Activated CD4-positive, alpha-beta T cell treated with anti-CD3 and anti-CD28 coated beads, Interleukin-2, amount 50 U/mL, for 4 hours (primary cell): ENCODE results near the gene ADARB2.

Experiments used
- DNase-seq, 2 experiments: peaks; one replicate each; pipeline ENCODE4 v3.0.0-alpha.2; 2020

ADARB2 gene

DNA sequence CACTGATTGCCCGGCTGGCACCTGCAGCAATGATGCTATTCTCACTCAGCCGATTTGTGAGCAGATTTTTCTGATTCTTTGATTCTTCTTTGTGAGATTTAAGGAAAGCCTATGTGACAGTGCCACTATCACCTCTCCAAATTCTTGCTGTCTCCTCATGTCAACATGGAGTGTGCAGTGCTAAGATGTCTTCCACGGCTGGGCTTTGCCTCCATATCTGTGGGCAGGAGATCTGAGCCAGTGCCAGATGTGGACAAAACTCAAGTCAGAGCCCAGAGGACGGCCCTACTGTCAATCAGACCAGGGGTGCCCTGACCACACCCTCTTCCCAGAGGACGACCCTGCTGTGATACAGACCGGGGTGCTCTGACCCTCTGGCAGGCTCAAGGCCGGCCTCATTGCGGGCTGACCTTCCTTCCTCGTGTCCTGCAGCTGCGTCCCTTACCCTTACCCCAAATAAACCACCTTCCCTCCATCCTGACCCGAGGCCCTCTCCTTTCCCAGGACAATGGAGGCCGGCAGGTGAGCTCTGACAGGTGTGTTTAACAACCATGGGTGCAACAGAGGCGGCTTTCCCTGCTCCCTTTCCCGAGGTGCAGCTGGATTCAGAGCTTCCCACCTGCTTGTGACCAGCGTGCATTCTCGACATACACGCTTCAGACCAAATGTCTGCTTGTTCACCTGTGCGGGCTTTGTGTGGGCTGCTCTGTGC lies 221.4 kb downstream of the ADARB2 start:
- no peak for DNase-seq

DNA sequence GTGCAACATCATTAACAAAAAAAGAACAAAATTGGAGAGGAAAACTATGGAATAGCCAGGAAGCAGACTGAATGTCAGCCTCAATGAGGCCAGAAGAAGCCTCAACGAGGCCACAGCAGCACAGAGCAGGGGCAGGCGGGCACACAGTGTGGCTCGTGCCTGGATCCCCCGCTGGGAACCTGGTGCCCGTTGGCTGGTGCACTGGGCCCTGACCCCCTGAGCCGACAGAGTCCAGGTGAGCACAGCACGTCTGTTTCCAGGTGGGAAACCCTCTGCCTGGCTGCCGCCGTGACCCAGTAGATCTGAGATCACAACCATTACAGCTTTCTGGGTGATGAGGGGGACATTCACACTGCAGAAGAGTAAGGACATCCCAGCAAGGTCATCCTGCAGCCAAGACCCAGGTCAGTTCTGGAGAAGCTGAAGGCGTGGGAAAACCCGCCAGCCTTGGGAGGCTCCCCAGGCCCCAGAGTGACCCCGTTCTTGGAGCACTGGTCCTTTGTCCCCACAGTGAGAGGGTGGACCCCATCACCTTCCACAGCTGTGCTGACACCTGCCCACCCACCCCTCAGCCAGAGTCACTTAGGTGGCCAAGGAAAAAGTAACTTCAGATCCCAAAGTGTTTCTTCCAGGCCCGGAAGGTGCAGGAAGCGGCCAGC lies 222.1 kb downstream of the ADARB2 start:
- DNase-seq, result no peak

DNA sequence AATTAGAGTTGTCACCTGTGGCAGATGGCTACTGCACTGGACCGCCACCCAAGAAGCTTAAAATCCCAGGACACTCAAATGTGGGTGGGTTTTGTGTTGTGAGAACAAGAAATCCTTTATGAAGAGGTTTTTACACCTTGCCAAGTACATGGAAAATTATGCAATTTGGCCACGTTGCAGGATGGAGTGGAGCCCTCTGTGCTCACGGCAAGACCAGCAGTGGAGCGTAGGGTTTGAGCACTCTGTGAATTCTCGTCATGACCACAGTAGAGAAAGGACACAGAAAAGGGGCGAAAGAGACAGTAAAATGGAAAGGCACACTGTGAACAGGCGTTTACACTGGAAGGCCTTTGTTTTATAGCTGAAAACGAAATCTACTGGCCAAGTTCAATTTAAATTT lies 222.6 kb downstream of the ADARB2 start:
- no peak for DNase-seq

DNA sequence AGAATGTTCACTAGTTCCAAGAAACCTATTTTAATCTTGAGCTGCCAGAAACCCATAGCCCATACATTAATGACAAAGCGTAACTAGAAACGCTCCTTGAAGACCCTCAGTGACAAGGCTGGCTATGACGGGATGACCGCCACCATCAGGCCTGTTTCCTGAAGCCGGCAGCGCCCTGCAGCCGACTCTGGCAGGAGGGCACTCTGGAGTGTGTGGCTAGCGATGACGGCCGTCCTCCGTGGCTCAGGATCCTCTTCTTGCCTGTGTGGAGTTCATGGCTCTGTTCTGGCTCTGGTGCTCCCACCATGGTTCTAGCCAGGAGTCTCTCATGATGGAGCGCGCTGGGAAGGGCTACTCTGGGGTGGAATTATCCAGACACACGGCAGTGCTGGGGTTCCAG lies 224.1 kb downstream of the ADARB2 start:
- no peak for DNase-seq

DNA sequence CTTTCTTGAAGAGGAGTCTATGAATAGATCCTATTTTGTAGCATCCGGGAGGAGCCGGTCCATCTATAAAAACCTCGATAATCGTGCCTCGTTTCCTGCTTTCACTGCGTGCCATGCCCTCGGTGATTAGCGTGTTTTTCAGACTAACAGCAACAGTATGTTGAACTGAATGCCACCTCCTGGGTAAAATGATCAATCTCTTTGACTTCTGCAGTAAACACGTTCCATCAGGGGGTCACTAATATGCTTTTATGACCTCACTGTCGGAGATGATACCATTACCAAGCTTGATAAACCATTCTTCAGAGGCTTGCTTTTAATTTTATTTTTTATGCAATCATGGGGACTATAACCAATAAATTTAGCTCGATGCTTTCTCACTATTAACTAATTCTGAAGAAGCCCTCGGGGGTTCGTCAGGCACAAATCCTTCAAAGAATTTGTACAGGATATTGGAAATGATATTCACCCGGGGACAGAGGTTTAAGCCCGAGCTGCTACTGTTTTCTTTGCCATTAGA lies 228.3 kb downstream of the ADARB2 start:
- DNase-seq, result no peak

DNA sequence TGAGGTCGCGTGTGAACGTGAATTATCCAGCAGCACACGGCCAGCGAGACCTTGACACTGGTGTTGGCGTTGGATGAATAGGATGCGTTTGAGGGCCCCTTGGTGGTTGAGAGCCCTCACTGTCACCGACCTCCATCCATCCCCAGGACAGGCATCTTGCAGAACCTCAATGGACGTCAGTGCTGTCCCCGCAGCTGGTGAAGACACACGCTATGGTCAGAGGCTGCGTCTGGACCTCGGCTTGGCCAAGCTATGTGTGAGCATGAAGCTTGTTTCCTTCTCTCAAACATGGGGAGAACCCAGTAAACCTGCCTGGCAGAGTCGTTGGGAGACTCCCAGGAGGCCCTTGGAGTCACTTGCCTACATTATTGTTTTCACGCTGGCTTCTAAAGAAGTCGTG lies 229.2 kb downstream of the ADARB2 start:
- no peak for DNase-seq

DNA sequence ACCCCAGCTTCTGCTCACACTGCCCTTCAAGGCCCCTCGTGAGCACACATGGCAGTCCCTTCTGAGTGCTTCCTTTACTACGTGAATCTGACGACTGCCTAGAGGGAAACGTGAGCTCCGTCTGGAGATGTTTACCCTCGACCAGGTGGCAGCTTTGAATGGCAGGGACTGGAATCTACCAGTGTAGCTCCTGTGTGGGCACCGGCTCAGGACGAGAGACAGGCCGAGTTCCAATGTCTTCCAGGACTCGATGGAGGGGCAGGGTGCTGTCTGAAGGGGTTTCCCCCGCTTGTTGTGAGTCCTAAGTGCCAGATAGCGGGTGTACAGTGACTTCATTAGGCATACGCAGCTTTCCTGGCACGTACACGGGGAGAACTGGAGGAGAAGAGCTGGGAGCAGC lies 229.9 kb downstream of the ADARB2 start:
- no peak for DNase-seq

DNA sequence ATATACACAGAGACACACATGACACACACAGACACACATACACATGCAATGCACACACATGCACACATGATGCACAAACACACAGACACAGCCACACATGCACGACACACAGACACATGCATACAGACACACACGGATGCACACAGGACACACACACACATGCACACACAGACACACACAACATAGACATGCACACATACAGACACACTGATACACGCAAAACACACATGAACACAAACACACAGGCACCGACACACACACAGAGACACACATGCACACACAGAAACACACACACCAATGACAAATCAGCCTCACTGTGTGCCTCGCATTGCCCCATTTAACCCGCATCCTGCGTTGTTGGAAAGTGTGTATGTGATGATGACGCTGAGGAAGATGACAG lies 232.4 kb downstream of the ADARB2 start:
- no peak for DNase-seq

DNA sequence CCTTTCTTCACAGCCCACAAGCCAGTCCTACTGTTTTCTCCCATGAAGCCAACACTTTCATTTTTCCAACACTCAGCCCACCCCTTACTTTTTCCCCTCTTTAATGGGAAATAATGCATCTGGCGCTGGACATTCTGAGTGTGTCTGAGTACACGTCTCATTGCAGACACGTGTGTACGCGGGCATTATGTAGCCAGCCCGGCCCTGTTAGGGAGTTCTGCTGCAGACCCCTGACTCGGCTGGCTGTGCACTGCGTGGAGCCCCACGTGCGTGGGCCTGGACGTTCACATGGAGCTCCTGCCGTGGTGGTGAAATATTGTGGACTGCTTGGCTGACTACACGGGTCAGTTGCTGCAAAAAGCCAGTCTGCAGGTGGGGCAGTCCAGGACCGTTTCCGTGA lies 233.0 kb downstream of the ADARB2 start:
- no peak for DNase-seq

DNA sequence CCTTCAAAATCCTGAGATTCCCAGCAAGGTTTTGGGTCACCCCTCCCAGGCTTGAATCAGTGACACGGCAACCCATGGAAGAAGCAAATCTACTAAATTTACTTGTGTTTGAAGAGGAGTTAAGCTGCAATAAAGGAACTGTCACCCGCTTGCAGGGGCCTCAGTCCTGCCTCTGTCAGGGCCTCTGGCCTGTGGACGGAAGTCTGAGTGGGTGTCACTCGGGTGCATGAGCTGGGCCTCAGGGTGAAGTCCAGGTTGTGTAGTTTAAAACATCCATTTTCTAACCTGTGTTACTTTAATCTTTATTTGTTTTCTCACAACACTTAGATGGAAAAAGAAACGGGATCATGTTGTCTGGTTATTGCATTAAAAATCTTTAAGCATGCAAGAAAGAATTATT lies 234.9 kb downstream of the ADARB2 start:
- no peak for DNase-seq

DNA sequence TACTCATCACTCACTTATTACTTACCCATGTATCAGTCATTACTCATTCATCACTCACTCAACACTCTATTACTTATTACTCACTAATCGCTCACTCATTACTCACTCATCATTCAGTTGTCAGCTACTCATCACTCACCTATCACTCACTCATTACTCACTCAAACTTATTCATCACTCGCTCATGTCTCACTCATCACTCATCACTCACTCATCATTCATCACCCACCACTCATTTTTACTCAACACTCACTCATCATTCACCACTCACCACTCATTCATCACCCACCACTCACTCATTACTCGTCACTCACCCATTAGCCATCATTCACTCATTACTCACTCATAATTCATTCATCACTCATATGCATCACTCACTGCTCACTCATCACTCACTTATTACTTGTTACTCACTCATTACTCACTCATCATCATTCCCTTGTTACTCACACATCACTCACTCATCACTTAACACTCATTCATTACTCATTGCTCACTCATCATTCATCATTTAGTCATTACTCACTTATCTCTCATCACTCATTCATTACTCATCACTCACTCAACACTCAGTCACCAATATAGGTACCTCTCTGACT lies 237.9 kb downstream of the ADARB2 start:
- no peak for DNase-seq

DNA sequence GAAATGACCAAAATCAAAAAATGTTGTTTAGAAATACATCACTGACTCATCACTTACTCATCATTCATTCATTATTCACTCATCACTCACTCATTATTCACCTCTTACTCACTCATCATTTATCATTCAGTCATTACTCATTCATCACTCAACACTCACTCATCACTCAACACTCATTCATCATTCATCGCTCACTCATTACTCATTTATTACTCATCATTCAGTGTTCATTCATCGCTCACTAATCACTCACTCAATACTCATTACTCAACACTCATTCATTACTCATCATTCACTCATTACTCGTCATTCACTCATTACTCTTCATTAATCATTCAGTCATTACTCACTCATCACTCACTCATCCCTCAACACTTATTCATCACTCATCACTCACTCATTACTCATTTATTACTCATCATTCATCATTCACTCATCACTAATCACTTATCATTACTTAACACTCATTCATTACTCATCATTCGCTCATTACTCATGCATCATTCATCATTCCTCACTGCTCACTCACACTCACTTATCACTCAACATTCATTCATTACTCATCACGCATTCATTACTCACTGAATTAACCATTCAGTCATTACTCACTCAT lies 238.5 kb downstream of the ADARB2 start:
- no peak for DNase-seq

DNA sequence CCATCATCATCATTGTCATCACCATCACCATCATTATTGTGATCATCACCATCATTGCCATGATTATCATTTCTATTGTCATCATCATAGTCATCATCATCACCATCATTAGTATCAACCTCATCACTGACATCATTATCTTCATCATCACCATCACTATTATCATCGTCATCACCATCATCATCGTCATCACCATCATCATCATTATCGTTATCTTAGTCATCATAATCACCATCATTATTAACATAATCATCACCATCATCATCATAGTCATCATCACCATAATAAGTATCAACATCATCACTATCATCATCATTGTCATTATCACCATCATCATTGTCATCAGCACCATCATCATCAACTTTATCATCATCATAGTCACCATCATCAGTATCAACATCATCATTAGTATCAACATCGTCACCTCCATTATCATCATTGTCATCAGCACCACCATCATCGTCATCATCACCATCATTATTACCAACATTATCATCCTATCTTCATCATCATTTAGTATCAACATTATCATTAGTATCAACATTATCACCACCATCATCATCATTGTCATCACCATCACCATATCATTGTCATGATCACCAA lies 241.3 kb downstream of the ADARB2 start:
- no peak for DNase-seq

DNA sequence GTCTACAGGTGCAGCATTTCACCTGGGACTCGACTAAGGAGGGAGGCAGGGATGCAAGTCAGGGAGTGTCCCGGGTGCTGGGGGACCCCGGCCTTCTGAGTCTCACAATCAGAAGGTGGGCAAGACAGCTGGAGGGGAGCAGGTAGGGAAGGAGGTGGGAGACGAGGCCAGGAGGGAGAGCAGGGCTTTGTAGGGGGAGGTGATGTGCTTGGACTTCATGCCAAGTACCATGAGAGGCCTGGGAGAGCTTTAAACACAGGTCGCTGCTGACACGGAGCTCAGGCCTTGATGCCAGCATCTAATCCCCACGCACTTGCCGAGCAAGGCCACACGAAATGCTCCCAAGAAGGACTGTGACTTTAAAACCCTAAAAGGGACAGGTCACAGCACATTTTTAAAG lies 244.7 kb downstream of the ADARB2 start:
- DNase-seq, result no peak

DNA sequence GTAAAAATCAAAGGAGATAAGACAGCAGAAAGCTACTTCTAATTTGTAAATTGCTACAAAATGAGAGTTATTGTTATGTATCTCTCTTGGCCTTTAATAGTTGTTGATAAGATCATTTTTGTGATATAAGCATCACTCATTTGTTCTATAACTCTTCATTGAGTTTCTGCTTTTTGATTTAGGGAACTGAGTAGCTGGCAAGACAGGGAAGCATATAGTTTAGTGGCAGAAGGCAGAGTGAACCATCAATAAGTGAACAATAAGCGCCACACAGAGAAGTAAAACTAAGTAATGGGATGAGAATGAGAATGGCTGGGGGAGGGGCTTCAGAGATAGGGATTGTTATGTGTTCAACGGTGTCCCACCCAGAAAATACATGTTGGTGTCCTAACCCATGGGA lies 245.4 kb downstream of the ADARB2 start:
- DNase-seq, result no peak

DNA sequence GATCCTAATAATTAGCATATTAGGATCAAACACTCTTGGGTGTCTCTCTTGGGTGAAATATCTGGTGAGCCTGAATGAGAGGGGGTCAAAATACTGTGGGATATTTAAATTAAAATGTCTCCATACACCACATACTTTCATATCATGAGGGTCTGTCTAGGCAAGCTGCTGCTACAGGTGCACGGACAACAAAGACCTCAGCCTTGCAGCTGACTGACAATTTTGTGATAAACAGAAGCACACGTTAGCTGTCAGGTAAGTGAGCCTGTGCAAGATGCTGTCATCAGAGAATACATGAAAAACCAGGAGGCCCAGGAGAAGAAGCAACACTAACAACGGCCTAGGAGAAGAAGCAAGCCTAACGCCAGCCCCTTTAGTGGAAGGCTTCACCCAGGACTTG lies 247.5 kb downstream of the ADARB2 start:
- no peak for DNase-seq

DNA sequence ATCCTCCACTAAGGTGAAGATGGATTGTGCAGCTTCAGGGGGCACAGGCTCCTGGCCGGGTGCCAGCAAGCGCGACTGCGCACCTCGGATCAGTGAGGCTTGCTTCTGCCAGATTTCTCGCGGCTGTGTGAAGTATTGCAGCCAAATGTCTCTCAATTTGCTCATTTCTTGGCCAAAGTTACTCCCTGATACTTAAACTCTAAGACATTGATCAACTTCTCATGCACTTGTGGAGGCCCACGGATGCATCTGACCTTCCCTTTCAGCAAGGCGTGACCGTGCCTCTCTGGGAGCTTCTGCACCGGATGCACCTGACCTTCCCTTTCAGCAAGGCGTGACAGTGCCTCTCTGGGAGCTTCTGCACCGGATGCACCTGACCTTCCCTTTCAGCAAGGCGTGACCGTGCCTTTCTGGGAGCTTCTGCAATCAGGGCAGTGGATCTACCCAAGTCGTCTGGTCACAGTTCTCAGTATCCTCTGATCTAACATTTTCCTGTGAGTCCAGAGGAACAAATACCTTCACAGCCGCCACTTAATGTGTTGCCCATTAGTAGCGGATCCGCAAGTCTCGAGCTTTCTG lies 248.3 kb downstream of the ADARB2 start:
- DNase-seq, result no peak

DNA sequence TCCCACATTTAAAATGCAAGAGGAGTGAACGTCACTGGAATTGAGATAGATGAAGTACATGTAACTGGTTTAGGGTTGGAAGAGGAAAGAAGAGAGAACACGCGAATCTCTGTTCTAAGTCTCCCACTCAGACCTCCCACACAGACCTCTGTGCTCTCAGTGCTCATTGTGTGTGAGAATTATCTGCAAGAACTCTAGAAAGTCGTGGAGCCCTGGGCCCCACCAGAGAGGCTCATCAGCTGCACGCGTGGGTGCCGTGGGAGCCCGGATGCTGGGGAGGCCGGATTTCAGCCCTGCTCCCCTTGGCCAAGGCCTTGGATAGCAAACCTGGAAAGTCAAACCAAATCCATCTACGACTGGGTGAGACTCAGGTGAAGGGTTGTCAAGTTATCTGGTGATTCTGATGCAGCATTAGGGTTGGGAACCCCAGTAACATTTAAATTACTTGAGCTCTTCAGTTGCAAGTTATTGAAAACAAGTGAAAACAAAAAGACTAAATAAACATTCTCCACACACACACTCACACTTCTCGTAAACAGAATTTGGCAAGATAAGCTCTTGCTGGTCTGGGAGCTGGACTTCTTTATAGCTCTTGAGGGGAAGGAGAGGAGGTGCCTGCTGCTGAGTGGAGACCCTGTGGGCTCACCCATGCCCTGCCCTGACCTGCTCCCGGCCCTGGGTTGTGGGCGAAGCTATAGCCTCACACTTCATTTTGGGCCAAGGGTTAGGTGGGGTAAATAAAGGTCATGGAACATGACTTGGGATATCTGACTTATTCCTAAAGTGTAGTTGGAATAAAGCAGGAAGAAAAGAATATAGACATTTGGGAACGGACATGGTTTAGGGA lies 250.3 kb downstream of the ADARB2 start:
- no peak for DNase-seq

DNA sequence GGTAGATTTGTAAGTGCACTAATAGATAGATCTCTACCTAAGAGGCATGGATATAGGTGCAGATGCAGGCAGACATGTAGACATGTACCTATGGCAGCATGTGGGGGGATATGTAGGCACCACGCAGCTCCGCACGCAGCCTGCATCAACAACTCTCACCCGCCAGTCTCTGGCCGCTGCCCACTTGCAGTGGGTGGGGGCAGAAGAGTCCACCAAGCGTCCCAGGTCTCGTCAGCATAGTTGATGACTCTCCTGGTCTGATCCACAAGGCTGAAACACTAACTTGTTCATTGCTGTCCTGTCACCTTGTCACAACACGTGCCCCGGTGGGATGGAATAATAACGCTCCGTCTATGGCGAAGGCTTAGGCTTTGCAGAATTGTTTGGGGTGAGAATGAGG lies 252.0 kb downstream of the ADARB2 start:
- DNase-seq, result no peak

DNA sequence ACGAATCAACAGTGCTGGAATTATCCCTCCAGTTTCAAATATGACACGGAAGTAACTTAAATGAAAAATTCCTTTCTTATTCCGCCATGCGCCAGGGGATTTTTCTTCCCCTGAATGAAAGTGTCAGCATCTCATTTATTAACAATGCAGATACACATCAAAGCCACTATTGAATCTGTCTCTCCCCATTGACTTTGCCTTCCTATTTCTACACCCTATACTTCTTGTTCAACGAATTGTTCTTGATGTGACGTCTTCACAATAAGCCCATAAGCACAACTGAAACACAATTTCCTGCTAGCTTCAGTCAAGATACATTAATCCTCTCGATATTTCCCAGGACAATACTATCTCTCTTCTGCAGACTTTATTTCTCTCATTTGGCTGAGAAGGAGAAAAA lies 253.5 kb downstream of the ADARB2 start:
- no peak for DNase-seq

DNA sequence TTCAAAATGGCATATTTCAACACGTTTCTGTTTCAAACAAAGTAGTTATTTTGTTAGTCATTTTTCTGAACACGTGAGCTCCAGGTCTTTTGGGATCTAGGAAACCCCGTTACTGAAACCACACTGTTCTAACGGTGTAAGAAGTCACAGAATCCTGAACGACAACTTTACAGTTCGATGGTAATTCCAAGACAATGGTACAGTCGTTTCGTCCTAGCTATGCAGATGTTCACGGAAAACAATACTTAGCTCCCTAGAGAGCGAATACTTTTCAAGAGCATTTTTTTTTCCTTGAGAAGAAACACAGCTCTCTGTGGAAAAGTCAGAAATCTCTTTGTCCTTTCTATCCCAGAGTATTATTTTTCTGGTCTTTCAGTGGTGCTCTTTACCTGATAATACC lies 254.1 kb downstream of the ADARB2 start:
- DNase-seq, result no peak

DNA sequence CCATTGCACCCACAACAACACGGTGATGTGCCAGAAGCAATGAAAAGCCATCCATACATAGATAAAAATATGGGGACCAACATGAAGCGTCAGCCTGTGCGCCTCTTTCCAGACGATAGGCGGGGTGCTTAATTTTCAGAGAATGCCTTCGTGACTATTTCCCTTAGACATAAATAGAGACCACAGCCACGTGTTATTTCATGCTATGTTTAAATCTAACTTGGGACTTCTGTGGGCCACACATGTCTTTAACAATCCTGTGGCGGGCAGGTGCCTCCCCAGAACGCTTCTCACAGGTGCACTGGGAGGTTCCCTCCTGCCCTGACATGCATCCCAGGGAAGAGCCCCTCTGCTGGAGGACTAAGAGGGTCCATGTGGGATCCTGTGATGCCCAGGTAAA lies 259.7 kb downstream of the ADARB2 start:
- DNase-seq, result no peak
